K562 (cell line): ENCODE data around the gene ST6GALNAC3. TPM values are rescaled to one million over a fixed set of nuclear protein-coding genes. Genes with fewer than 3 reads are reported as not detected.

Experiments
- ATAC-seq: fragments of 200-7000 bp; cut with Tn5 transposase; 3 replicates; pipeline ENCODE4 v1.9.1; 2020; ENCODE audit warnings: moderate library complexity
- BruUV-seq: library from RNA; stranded (reverse); fragments of 400-500 nt; replicated peaks from 2 replicates; lab custom pipeline; 2021; lab: Mats Ljungman, UMichigan
- CTCF ChIA-PET: fragments of 300-600 bp; formaldehyde crosslinking; extraction: SDS; loops from one replicate; lab custom pipeline; 2021; ENCODE audit warnings: low intra/inter-chr PET ratio; lab: Yijun Ruan, JAX
- POLR2A ChIA-PET: fragments of 300-600, 350-650 bp; sonication (Branson Sonifier 250); formaldehyde crosslinking; extraction: SDS; loops from one replicate; lab custom pipeline; 2021; ENCODE audit warnings: antibody characterized with exemption, inconsistent platforms; lab: Yijun Ruan, JAX
- DNase-seq, 4 experiments: peaks; one replicate each; pipeline versions ENCODE4 v3.0.0 to v3.0.0-alpha.2; 2011 to 2018; ENCODE audit warnings: low spot score in 3 of 4, mixed read lengths in 3 of 4; ENCODE audit errors: extremely low read depth in 1 of 4
- FAIRE-seq: peaks from 2 replicates; lab custom pipeline; 2011; peaks lifted over from hg19 to GRCh38; lab: Jason Lieb, UNC
- H2AFZ ChIP-seq: 2 replicates; pipeline ENCODE4 v1.6.0; 2011; ENCODE audit warnings: low read depth, low read length, control low read depth, inconsistent platforms
- H3K27ac ChIP-seq: fragments of 200-600 bp; 3 replicates; pipeline ENCODE4 v1.8.0; 2011; ENCODE audit warnings: low read depth, mild to moderate bottlenecking, control low read depth, inconsistent platforms, low read length, moderate library complexity, mixed read lengths; ENCODE audit errors: extremely low read depth
- H3K27me3 ChIP-seq, 2 experiments: fragments of 300-600 bp in 1 of 2; 2 replicates in 1 of 2; 3 replicates in 1 of 2; pipeline versions ENCODE4 v1.6.0 to v1.8.0; 2011; ENCODE audit warnings: inconsistent platforms in 2 of 2, low read length in 2 of 2, mild to moderate bottlenecking in 1 of 2, mixed read lengths in 1 of 2, moderate library complexity in 1 of 2; ENCODE audit not compliant: control insufficient read depth in 2 of 2, insufficient read depth in 2 of 2
- H3K36me3 ChIP-seq: fragments of 300-600 bp; 3 replicates; pipeline ENCODE4 v1.8.0; 2011; ENCODE audit warnings: mild to moderate bottlenecking, low read length, inconsistent platforms; ENCODE audit not compliant: control insufficient read depth, insufficient read depth
- H3K4me1 ChIP-seq, 2 experiments: fragments of 200-600 bp in 1 of 2; replicated peaks in 1 of 2; 2 replicates in 1 of 2; 3 replicates in 1 of 2; pipeline versions ENCODE4 v1.5.1 to v1.8.0; 2011; ENCODE audit warnings: inconsistent platforms in 2 of 2, low read length in 2 of 2, mild to moderate bottlenecking in 1 of 2, mixed read lengths in 1 of 2, moderate library complexity in 1 of 2; ENCODE audit not compliant: control insufficient read depth in 2 of 2, insufficient read depth in 2 of 2
- H3K4me2 ChIP-seq: 2 replicates; pipeline ENCODE4 v1.6.1; 2011; ENCODE audit warnings: low read length, control low read depth, inconsistent platforms, mixed read lengths; ENCODE audit not compliant: insufficient read depth
- H3K4me3 ChIP-seq: fragments of 200-600 bp; sonication (generic), shearing (Covaris generic); 2 replicates; pipeline ENCODE4 v1.5.1; 2016; ENCODE audit warnings: control low read depth, inconsistent platforms
- H3K79me2 ChIP-seq: fragments of 200-600 bp; 3 replicates; pipeline ENCODE4 v1.8.0; 2011; ENCODE audit warnings: low read length, inconsistent platforms; ENCODE audit not compliant: control insufficient read depth, insufficient read depth
- H3K9ac ChIP-seq, 2 experiments: 2 replicates each; pipeline versions ENCODE4 v1.6.0 to v1.6.1; 2011; ENCODE audit warnings: low read depth in 2 of 2, low read length in 2 of 2, control low read depth in 1 of 2, inconsistent platforms in 1 of 2, mild to moderate bottlenecking in 1 of 2, mixed read lengths in 1 of 2; ENCODE audit not compliant: insufficient read depth in 1 of 2
- H3K9me1 ChIP-seq: one replicate; pipeline ENCODE4 v1.6.0; 2011; ENCODE audit warnings: inconsistent platforms, mild to moderate bottlenecking, low read length, moderate library complexity; ENCODE audit not compliant: control insufficient read depth, insufficient read depth
- H3K9me3 ChIP-seq: replicated peaks from 2 replicates; pipeline ENCODE4 v1.5.1; 2011; ENCODE audit warnings: low read depth, low read length, inconsistent platforms; ENCODE audit not compliant: control insufficient read depth, insufficient read depth
- H4K20me1 ChIP-seq: replicated peaks from 2 replicates; pipeline ENCODE4 v1.6.1; 2011; ENCODE audit warnings: low read length, inconsistent platforms, mixed read lengths; ENCODE audit not compliant: control insufficient read depth, insufficient read depth
- CREB1 ChIP-seq, 2 experiments: sonication (generic) in 1 of 2; formaldehyde crosslinking in 1 of 2; IDR thresholded peaks; 2 replicates each; pipeline versions ENCODE4 v1.6.1 to v1.8.0; 2012 to 2022; ENCODE audit warnings: inconsistent platforms in 1 of 2, mild to moderate bottlenecking in 1 of 2, missing genetic modification reagents in 1 of 2, moderate library complexity in 1 of 2
- KHSRP ChIP-seq: fragments of 450-650 bp; IDR thresholded peaks from 2 replicates; pipeline ENCODE4 v1.6.1; 2017
- SP2 ChIP-seq: IDR thresholded peaks from 2 replicates; pipeline ENCODE4 v1.6.1; 2011; ENCODE audit warnings: mild to moderate bottlenecking, low read depth, low read length, moderate library complexity; ENCODE audit not compliant: poor library complexity, severe bottlenecking; ENCODE audit errors: extremely low read depth
- ZNF239 ChIP-seq: fragments of 250-450 bp; sonication (Bioruptor Pico); IDR thresholded peaks from 2 replicates; pipeline ENCODE4 v1.4.0; 2020; ENCODE audit warnings: mild to moderate bottlenecking
- ZNF778 ChIP-seq: fragments of 450-650 bp; formaldehyde crosslinking; IDR thresholded peaks from 2 replicates; pipeline ENCODE4 v1.4.0; 2020; ENCODE audit warnings: mild to moderate bottlenecking, moderate library complexity
- WGBS: fragments of 100-300 bp; shearing (Covaris generic); methylation state at CpG from one replicate; pipeline ENCODE4 v1.1.6; 2016; ENCODE audit warnings: low coverage, mixed read lengths; ENCODE audit not compliant: insufficient coverage; ENCODE audit errors: missing lambda C conversion rate; 5-methylcytosine and 5-hydroxymethylcytosine counted together
- in situ Hi-C: fragments of 300-500 bp; cut with MboI; formaldehyde crosslinking; loops from 4 replicates; pipeline ENCODE4 v1.15.0; 2018; ENCODE audit warnings: inconsistent platforms, mixed read lengths
- intact Hi-C: fragments of 100-400 bp; cut with micrococcal nuclease; formaldehyde crosslinking; loops from 2 replicates; pipeline ENCODE4 v1.14.2; 2022
- polyA plus RNA-seq, 8 experiments: library from polyadenylated mRNA; depleted of rRNA in 4 of 8; stranded (reverse) in 5 of 8; unstranded in 3 of 8; fragments of >200 nt; fragmentation: Nextera tagmentation in 2 of 8; fragmentation: Illumina TruSeq in 1 of 8; extraction: Ambion mirVana in 2 of 8; extraction: Trizol in 1 of 8; gene quantifications; 2 replicates each; pipeline versions ENCODE4 v1.2.1 to v1.2.3, GENCODE V29; 2011 to 2014; ENCODE audit warnings: inconsistent platforms in 1 of 8, missing spikeins in 1 of 8
- total RNA-seq, 7 experiments: library from RNA; depleted of rRNA in 6 of 7; stranded (reverse); fragments of >200 nt in 6 of 7; fragmentation: Illumina TruSeq in 2 of 7; extraction: Trizol in 2 of 7; gene quantifications; 2 replicates each; pipeline versions ENCODE4 v1.2.1 to v1.2.3, GENCODE V29; 2011 to 2021; ENCODE audit warnings: low replicate concordance in 1 of 7
- TF ChIP-seq, protein P1 (sequence below): fragments of 450-650 bp; IDR thresholded peaks from 2 replicates; pipeline ENCODE4 v1.6.1; 2018; ENCODE audit not compliant: partially characterized antibody
- TF ChIP-seq, protein P2 (sequence below): fragments of 450-650 bp; IDR thresholded peaks from one replicate; pipeline ENCODE4 v1.6.1; 2018; ENCODE audit warnings: mild to moderate bottlenecking, moderate library complexity; ENCODE audit not compliant: partially characterized antibody
- TF ChIP-seq, protein P3 (sequence below): fragments of 250-450 bp; sonication (Bioruptor Pico); IDR thresholded peaks from 2 replicates; pipeline ENCODE4 v1.8.0; 2022; ENCODE audit warnings: inconsistent platforms
- TF ChIP-seq, protein P4 (sequence below): sonication (generic); formaldehyde crosslinking; IDR thresholded peaks from 2 replicates; pipeline ENCODE4 v1.8.1; 2023; ENCODE audit warnings: missing genetic modification reagents, mild to moderate bottlenecking, borderline replicate concordance

The ST6GALNAC3 gene
- total and polyA plus RNA-seq, 9 of the 15 experiments (the other 6 are each of a cell fraction or from before 2014, with no cell fraction given) = 0.04 to 0.29 (median 0.18) TPM; not detected in 6

DNA sequence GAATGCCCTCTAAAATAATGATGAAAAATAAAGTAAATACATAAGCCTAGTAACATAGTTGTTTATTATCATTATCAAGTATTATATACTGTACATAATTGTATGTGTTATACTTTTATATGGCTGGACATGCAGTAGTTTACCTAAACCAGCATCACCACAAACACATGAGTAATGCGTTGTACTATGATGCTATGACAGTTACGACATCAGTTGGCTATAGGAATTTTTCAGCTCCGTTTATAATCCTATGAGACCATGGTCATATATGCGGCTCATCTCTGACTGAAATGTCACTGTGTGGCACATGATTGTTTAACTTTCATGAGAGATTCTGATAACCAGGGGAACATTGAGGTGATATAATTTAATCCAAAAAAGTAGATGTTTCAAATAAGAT lies 352.1 kb downstream of the ST6GALNAC3 start (continued):
- TF ChIP-seq, protein P1, sequence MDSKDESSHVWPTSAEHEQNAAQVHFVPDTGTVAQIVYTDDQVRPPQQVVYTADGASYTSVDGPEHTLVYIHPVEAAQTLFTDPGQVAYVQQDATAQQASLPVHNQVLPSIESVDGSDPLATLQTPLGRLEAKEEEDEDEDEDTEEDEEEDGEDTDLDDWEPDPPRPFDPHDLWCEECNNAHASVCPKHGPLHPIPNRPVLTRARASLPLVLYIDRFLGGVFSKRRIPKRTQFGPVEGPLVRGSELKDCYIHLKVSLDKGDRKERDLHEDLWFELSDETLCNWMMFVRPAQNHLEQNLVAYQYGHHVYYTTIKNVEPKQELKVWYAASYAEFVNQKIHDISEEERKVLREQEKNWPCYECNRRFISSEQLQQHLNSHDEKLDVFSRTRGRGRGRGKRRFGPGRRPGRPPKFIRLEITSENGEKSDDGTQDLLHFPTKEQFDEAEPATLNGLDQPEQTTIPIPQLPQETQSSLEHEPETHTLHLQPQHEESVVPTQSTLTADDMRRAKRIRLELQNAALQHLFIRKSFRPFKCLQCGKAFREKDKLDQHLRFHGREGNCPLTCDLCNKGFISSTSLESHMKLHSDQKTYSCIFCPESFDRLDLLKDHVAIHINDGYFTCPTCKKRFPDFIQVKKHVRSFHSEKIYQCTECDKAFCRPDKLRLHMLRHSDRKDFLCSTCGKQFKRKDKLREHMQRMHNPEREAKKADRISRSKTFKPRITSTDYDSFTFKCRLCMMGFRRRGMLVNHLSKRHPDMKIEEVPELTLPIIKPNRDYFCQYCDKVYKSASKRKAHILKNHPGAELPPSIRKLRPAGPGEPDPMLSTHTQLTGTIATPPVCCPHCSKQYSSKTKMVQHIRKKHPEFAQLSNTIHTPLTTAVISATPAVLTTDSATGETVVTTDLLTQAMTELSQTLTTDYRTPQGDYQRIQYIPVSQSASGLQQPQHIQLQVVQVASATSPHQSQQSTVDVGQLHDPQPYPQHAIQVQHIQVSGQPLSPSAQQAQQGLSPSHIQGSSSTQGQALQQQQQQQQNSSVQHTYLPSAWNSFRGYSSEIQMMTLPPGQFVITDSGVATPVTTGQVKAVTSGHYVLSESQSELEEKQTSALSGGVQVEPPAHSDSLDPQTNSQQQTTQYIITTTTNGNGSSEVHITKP = no peak
- TF ChIP-seq, protein P2, sequence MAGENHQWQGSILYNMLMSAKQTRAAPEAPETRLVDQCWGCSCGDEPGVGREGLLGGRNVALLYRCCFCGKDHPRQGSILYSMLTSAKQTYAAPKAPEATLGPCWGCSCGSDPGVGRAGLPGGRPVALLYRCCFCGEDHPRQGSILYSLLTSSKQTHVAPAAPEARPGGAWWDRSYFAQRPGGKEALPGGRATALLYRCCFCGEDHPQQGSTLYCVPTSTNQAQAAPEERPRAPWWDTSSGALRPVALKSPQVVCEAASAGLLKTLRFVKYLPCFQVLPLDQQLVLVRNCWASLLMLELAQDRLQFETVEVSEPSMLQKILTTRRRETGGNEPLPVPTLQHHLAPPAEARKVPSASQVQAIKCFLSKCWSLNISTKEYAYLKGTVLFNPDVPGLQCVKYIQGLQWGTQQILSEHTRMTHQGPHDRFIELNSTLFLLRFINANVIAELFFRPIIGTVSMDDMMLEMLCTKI = no peak

DNA sequence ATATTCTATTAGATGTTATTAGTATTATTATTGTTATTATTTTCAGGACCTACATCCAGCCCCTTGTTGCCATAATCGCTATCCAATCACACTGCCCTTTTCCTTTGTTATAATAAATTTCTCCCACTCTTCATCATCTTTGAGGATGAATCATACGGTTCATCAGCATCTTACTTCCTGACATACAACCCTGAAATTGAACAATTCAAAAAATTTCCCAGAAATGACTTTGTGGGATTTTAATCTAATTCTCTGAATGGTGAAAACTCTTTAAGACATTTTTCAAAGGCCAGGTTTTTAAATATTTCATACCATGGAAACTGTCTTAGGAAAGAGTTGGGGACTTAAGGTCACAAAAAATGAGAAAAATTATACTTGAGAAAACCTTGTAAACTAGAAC lies 353.5 kb downstream of the ST6GALNAC3 start:
- ChIA-PET CTCF (no interaction called here), POLR2A (no interaction called here)
- no peaks in the 10 kb centered on the region for H4K20me1 ChIP-seq
- no TSS peak for BruUV-seq
- 3% methylated on average over 2 of the region's 2 CpGs for WGBS
- ATAC-seq = no peak
- H3K4me3 ChIP-seq = no peak overlapping the region
- no peaks in the 10 kb centered on the region for H3K36me3 ChIP-seq
- H3K9me1 ChIP-seq = no peaks in the 10 kb centered on the region
- H3K4me1 ChIP-seq = no peaks in the 10 kb centered on the region
- intact Hi-C loops (no loop called here), in situ Hi-C loops (no loop called here)
- H3K4me2 ChIP-seq = no peak overlapping the region
- H3K27ac ChIP-seq = no peak overlapping the region
- H3K9ac ChIP-seq = no peak overlapping the region
- H2AFZ ChIP-seq = no peak overlapping the region
- no peaks in the 10 kb centered on the region for H3K79me2 ChIP-seq
- FAIRE-seq = no peak
- no peaks in the 10 kb centered on the region for H3K27me3 ChIP-seq
- no peak for DNase-seq
- no peaks in the 10 kb centered on the region for H3K9me3 ChIP-seq
- TF ChIP-seq, protein P3, sequence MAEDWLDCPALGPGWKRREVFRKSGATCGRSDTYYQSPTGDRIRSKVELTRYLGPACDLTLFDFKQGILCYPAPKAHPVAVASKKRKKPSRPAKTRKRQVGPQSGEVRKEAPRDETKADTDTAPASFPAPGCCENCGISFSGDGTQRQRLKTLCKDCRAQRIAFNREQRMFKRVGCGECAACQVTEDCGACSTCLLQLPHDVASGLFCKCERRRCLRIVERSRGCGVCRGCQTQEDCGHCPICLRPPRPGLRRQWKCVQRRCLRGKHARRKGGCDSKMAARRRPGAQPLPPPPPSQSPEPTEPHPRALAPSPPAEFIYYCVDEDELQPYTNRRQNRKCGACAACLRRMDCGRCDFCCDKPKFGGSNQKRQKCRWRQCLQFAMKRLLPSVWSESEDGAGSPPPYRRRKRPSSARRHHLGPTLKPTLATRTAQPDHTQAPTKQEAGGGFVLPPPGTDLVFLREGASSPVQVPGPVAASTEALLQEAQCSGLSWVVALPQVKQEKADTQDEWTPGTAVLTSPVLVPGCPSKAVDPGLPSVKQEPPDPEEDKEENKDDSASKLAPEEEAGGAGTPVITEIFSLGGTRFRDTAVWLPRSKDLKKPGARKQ (CRISPR knock-in tag) = no peak
- TF ChIP-seq, protein P4, sequence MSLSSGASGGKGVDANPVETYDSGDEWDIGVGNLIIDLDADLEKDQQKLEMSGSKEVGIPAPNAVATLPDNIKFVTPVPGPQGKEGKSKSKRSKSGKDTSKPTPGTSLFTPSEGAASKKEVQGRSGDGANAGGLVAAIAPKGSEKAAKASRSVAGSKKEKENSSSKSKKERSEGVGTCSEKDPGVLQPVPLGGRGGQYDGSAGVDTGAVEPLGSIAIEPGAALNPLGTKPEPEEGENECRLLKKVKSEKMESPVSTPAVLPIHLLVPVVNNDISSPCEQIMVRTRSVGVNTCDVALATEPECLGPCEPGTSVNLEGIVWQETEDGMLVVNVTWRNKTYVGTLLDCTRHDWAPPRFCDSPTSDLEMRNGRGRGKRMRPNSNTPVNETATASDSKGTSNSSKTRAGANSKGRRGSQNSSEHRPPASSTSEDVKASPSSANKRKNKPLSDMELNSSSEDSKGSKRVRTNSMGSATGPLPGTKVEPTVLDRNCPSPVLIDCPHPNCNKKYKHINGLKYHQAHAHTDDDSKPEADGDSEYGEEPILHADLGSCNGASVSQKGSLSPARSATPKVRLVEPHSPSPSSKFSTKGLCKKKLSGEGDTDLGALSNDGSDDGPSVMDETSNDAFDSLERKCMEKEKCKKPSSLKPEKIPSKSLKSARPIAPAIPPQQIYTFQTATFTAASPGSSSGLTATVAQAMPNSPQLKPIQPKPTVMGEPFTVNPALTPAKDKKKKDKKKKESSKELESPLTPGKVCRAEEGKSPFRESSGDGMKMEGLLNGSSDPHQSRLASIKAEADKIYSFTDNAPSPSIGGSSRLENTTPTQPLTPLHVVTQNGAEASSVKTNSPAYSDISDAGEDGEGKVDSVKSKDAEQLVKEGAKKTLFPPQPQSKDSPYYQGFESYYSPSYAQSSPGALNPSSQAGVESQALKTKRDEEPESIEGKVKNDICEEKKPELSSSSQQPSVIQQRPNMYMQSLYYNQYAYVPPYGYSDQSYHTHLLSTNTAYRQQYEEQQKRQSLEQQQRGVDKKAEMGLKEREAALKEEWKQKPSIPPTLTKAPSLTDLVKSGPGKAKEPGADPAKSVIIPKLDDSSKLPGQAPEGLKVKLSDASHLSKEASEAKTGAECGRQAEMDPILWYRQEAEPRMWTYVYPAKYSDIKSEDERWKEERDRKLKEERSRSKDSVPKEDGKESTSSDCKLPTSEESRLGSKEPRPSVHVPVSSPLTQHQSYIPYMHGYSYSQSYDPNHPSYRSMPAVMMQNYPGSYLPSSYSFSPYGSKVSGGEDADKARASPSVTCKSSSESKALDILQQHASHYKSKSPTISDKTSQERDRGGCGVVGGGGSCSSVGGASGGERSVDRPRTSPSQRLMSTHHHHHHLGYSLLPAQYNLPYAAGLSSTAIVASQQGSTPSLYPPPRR (CRISPR knock-in tag) = no peak
- TF ChIP-seq ZNF778 (CRISPR knock-in tag) = no peak
- no peak for TF ChIP-seq KHSRP
- no peak for TF ChIP-seq ZNF239 (CRISPR knock-in tag)
- TF ChIP-seq CREB1 (IDR thresholded peaks at IDR 0.05) = no peak
- no peak for TF ChIP-seq CREB1 (CRISPR knock-in tag; IDR thresholded peaks at IDR 0.05)
- no peak for TF ChIP-seq SP2
